Glutamatergic neuron (in vitro differentiated cells): Measurements from ENCODE around the gene DNASE2. TPM values are rescaled to one million over a fixed set of nuclear protein-coding genes. Genes with fewer than 3 reads are reported as not detected.

Source experiments
- DNase-seq: peaks from one replicate; pipeline ENCODE4 v3.0.0; 2022
- H3K27ac Mint-ChIP-seq: one replicate; pipeline ENCODE4 v1.8.0; 2020; ENCODE audit warnings: mild to moderate bottlenecking, mixed read lengths, inconsistent platforms; ENCODE audit not compliant: unreplicated experiment
- H3K27me3 Mint-ChIP-seq: one replicate; pipeline ENCODE4 v1.8.0; 2020; ENCODE audit warnings: mild to moderate bottlenecking, moderate library complexity, mixed read lengths, inconsistent platforms; ENCODE audit not compliant: unreplicated experiment
- H3K36me3 Mint-ChIP-seq: one replicate; pipeline ENCODE4 v1.8.0; 2020; ENCODE audit warnings: mild to moderate bottlenecking, mixed read lengths, inconsistent platforms; ENCODE audit not compliant: unreplicated experiment
- H3K4me1 Mint-ChIP-seq: one replicate; pipeline ENCODE4 v1.8.0; 2020; ENCODE audit warnings: mild to moderate bottlenecking, low read depth, mixed read lengths, inconsistent platforms; ENCODE audit not compliant: unreplicated experiment
- H3K4me3 Mint-ChIP-seq: one replicate; pipeline ENCODE4 v1.8.0; 2020; ENCODE audit warnings: mild to moderate bottlenecking, mixed read lengths, inconsistent platforms; ENCODE audit not compliant: unreplicated experiment
- H3K9me3 Mint-ChIP-seq: one replicate; pipeline ENCODE4 v1.8.0; 2020; ENCODE audit warnings: mild to moderate bottlenecking, moderate library complexity, mixed read lengths, inconsistent platforms; ENCODE audit not compliant: unreplicated experiment
- total RNA-seq: library from RNA; stranded (reverse); fragmentation: NEBNext Ultra II Directional; extraction: Animal tissue kit (Norgen Biotek cat#: 25700); gene quantifications from one replicate; pipeline ENCODE4 v1.2.1, GENCODE V29; 2021; ENCODE audit not compliant: unreplicated experiment
- TF ChIP-seq, protein P1 (sequence below): fragments of 200-600 bp; sonication (generic); IDR thresholded peaks from one replicate; pipeline ENCODE4 v1.5.0; 2021; ENCODE audit not compliant: partially characterized antibody, unreplicated experiment

DNASE2 gene
- total RNA-seq, 1 donor from 2014 or later: 7.9 TPM

DNA sequence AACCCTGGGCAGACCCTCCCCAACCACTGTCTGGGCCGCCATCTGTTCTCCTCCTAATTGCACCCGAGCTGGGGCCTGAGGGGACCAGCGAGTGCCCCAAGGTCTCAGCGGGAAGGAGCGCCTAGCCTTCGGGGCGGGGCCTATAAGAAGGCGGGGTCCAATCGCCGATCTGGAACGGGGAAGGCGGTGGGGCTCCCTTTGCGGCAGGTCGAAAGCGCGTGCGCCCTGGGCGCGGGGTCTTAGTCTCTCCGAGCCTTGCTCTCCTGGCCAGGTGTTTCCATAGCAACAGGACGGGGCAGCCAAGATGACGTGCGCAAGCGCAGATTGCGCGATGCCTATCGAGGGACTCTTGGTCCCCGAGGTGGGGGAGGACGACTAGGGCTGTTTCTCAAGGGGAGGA lies 40.2 kb downstream of the DNASE2 start:
- Mint-ChIP-seq H3K4me1 (peaks cover 47% of the 10 kb centered on the region), H3K9me3 (peaks cover 28% of the 10 kb centered on the region), H3K36me3 (peaks cover 12% of the 10 kb centered on the region), H3K4me3 (peak overlapping the region; percentile 95), H3K27me3 (peaks cover 33% of the 10 kb centered on the region), H3K27ac (peak overlapping the region; percentile 98)
- DNase-seq: peak; percentile 99
- TF ChIP-seq, protein P1, sequence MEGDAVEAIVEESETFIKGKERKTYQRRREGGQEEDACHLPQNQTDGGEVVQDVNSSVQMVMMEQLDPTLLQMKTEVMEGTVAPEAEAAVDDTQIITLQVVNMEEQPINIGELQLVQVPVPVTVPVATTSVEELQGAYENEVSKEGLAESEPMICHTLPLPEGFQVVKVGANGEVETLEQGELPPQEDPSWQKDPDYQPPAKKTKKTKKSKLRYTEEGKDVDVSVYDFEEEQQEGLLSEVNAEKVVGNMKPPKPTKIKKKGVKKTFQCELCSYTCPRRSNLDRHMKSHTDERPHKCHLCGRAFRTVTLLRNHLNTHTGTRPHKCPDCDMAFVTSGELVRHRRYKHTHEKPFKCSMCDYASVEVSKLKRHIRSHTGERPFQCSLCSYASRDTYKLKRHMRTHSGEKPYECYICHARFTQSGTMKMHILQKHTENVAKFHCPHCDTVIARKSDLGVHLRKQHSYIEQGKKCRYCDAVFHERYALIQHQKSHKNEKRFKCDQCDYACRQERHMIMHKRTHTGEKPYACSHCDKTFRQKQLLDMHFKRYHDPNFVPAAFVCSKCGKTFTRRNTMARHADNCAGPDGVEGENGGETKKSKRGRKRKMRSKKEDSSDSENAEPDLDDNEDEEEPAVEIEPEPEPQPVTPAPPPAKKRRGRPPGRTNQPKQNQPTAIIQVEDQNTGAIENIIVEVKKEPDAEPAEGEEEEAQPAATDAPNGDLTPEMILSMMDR: no peak

DNA sequence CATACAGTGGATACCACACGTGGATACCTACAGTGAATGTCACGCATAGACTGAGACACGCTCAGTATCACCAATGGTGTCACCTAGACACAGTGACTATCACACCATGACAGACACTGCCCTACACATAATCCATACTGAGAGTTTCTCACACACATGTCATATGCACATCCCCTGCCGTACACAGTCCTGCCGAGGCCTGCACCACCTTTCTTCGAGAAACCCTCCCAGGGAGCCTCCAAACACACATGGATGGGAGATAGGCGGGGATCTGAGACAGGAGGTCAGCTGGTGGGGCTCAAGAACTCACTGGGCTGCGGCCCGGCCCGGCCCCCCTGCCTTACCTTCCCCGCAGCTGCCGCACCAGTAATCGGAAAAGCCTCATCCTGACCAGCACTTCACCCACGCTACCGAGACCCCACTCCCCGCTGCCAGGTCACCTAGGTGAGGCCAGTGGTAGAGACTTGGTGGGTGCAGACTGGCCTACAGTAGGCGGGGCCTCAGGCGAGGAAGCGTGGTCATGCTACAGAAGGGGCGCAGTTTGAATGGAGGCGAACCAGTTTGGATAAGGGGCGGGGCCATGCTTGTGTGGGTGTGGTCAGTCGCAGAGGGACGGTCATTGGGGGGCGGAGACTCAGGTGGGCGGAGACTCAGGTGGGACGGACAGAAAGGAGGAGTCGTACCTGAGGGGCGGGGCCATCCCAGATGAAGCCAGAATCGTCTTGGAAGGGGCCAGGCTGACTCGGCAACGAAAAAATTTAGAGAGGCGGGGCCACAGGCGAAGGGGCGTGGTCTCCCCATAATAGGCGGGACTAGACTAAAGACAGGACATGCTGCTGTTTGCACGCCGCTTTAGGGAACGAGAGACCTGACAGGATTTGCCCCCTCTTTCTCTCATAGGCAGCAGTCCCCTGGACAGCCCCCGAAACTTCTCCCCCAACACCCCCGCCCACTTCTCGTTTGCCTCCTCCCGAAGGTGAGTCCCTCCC lies 40.9 kb downstream of the DNASE2 start:
- peaks cover 47% of the 10 kb centered on the region for H3K4me1 Mint-ChIP-seq
- peaks cover 28% of the 10 kb centered on the region for H3K9me3 Mint-ChIP-seq
- DNase-seq: peak; percentile 98
- H3K27me3 Mint-ChIP-seq: peaks cover 33% of the 10 kb centered on the region
- TF ChIP-seq, protein P1: no peak
- H3K4me3 Mint-ChIP-seq: peak overlapping the region; percentile 95
- peaks cover 12% of the 10 kb centered on the region for H3K36me3 Mint-ChIP-seq
- peak overlapping the region; percentile 98 for H3K27ac Mint-ChIP-seq

DNA sequence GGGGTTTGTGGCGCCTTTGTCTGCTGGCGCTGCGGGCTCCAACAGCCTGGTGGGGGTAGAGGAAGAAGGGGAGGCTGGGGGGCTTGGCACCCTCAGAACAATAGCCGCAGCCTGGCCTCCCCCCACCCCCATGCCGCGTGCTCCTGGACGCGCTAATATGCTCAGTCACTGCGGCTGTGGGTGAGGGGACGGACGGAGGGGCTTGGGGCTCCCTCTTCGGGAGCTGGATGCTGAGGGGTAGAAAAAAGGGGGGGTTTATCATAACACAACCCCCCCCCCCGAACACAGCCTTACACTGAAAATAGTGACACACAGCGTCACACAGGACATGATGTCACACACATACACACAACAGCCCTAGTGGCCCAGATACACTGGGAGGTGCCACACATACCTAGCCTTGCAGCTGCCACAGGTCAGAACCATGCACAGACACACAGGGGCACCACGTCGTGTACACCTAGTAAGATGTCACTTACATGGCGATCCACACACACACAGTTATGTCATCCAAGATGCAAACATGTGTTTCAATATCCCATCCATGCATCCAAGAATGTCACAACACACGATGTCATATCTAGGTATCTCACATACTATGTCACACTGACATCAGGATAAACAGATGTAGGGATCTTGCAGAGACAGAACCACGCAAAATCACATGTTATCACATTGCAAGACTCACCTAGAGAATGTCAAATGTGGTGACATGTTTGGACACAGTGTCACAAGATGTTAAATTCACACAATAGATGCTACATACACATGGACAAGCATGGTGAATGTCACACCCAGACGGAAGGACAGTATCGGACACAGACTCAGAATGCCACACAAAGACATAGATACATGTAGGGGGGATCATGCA lies 42.1 kb downstream of the DNASE2 start:
- peaks cover 33% of the 10 kb centered on the region for H3K27me3 Mint-ChIP-seq
- H3K4me3 Mint-ChIP-seq: peak overlapping the region; percentile 95
- TF ChIP-seq, protein P1: no peak
- peaks cover 43% of the 10 kb centered on the region for H3K4me1 Mint-ChIP-seq
- peak; percentile 47 for DNase-seq
- peaks cover 12% of the 10 kb centered on the region for H3K36me3 Mint-ChIP-seq
- H3K9me3 Mint-ChIP-seq: peaks cover 25% of the 10 kb centered on the region
- H3K27ac Mint-ChIP-seq: peak overlapping the region; percentile 98

DNA sequence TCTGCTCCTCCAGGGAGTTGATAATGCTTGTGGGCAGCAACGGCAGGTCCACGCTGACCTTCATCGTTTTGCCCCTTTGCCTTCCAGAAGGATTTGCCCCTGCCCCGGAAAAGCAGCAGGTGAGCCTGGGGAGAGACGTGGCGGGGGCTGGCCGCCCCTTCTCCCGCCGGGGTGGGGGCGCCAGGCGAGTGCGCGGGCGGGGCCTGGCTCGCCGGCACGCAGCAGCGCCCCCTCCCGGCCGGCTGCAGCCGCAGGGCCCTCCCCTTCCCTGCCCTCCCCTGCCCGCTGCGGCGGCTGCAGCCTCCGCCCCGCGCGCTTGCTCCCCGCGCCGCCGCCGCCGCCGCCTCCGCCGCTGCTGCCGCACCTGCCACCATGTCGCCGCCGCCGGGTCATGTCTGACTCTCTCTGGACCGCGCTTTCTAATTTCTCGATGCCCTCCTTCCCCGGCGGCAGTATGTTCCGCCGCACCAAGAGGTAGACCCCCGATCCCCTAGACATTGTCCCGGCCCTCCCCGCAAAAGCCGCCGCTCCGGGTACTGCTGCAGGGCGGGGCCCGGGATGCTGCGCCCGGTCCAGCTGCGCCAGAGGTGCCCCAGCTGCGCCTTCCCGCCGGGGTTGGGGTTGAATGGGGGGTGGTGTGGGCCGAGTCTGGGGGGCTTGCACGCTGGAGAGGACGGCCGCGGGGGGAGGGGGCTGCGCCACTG lies 42.9 kb downstream of the DNASE2 start, which contains the start of gene MAST1:
Gene MAST1, plus strand, starts transcription at position 334 of the 704 bp plus-strand sequence. Its CDS starts 58 bp downstream, at position 392.
- H3K27ac Mint-ChIP-seq: peak within 1 kb of the TSS; percentile 98
- peaks cover 40% of the 10 kb centered on the region for H3K4me1 Mint-ChIP-seq
- H3K4me3 Mint-ChIP-seq: peak within 1 kb of the TSS; percentile 95
- peak; percentile 84 for DNase-seq
- H3K27me3 Mint-ChIP-seq: peaks cover 33% of the 10 kb centered on the region
- TF ChIP-seq, protein P1: peak; percentile 59
- H3K9me3 Mint-ChIP-seq: peaks cover 26% of the 10 kb centered on the region
- H3K36me3 Mint-ChIP-seq: peaks cover 12% of the 10 kb centered on the region
